ENCODE data around the gene THBD. TPM values are rescaled to one million over a fixed set of nuclear protein-coding genes. Genes with fewer than 3 reads are reported as not detected.

Gene THBD
- total and polyA plus RNA-seq, 2 of the 4 experiments (the other 2 are of a cell fraction), result 0.07 TPM; not detected in 1

GRCh38 chr20:23086056-23086566 is 36.6 kb upstream of the THBD start, which contains the start of gene CD93:
CD93 (minus strand) TSS chr20:23086324; CDS start chr20:23086192, 132 bp downstream.
- no peaks in the 10 kb centered on the region for H3K9me3 ChIP-seq (ENCODE audit: control insufficient read depth, insufficient read depth, low read length)
- H3K18ac ChIP-seq (ENCODE audit: low read depth, low read length), result no peak within 1 kb of the TSS
- no TSS peak for BruUV-seq (replicated peaks)
- ChIA-PET POLR2A (ENCODE audit: unreplicated experiment) (no interaction called here), CTCF (no interaction called here)
- no peak within 1 kb of the TSS for H4K91ac ChIP-seq (ENCODE audit: insufficient read depth, low read depth, low read length)
- ATAC-seq (ENCODE audit: low read depth) (no peak), DNase-seq (peak; percentile 10)
- no peak within 1 kb of the TSS for H3K4me2 ChIP-seq (ENCODE audit: low read depth, low read length)
- no peak within 1 kb of the TSS for H2AK9ac ChIP-seq (replicated peaks; ENCODE audit: low read depth, low read length, poor library complexity)
- in situ Hi-C loops (cut with MboI; ENCODE audit: low sequenced_read_pairs) (loop anchor here (25.0 kb wide), 1 partner anchor 101 kb away; no protein-coding TSS in a partner anchor), dilution Hi-C loops (cut with HindIII; ENCODE audit: low sequenced_read_pairs, unreplicated experiment) (no loop called here), intact Hi-C loops (cut with micrococcal nuclease) (no loop called here)
- H3K79me1 ChIP-seq (ENCODE audit: low read depth in 1 of 2, low read length in 2 of 2), result no peaks in the 10 kb centered on the region
- no peak within 1 kb of the TSS for H2AK5ac ChIP-seq (ENCODE audit: low read depth, low read length)
- H2AFZ ChIP-seq (replicated peaks; ENCODE audit: low read length, poor library complexity), result peak within 1 kb of the TSS; percentile 67
- H2BK5ac ChIP-seq (ENCODE audit: low read depth, low read length, poor library complexity, severe bottlenecking), result no peak within 1 kb of the TSS
- H3K56ac ChIP-seq (ENCODE audit: extremely low read depth, insufficient read depth, low read length), result no peak within 1 kb of the TSS
- H3K14ac ChIP-seq (replicated peaks; ENCODE audit: low read depth, low read length), result no peak within 1 kb of the TSS
- no peak within 1 kb of the TSS for H3K27ac ChIP-seq (ENCODE audit: insufficient read depth, low read length)
- H3K4me1 ChIP-seq (ENCODE audit: control insufficient read depth, insufficient read depth, low read length), result no peaks in the 10 kb centered on the region
- TF ChIP-seq BHLHE40 (IDR thresholded peaks at IDR 0.05; ENCODE audit: low read depth, low read length), result no peak
- no peak for TF ChIP-seq CEBPB (IDR thresholded peaks at IDR 0.05; ENCODE audit: low read depth, low read length)
- TF ChIP-seq NFE2L2 (IDR thresholded peaks at IDR 0.05; ENCODE audit: low read depth, low read length), result no peak
- TF ChIP-seq CHD1 (IDR thresholded peaks at IDR 0.05; ENCODE audit: low read depth, low read length), result no peak
- no peak for TF ChIP-seq MAZ (IDR thresholded peaks at IDR 0.05; ENCODE audit: borderline replicate concordance, low read depth, low read length)
- H3K9me1 ChIP-seq (ENCODE audit: insufficient read depth, low read length), result no peaks in the 10 kb centered on the region
- no peak within 1 kb of the TSS for H3K23ac ChIP-seq (ENCODE audit: low read depth, low read length)
- 72% methylated on average over 11 of the region's 28 CpGs; no CpG with 5 or more reads in 1 of the 2 experiments for WGBS, 2 experiments (ENCODE audit: extremely low coverage in 2 of 2, insufficient read length in 1 of 2)
- H4K8ac ChIP-seq (ENCODE audit: low read depth in 2 of 2, low read length in 2 of 2), result no peak within 1 kb of the TSS
- H3K27me3 ChIP-seq (ENCODE audit: control insufficient read depth, insufficient read depth, low read length), result peaks cover 31% of the 10 kb centered on the region
- no peak within 1 kb of the TSS for H3K4ac ChIP-seq (ENCODE audit: low read depth, low read length)
- H2BK15ac ChIP-seq (ENCODE audit: low read depth, low read length), result no peak within 1 kb of the TSS
- no peak within 1 kb of the TSS for H4K5ac ChIP-seq (ENCODE audit: low read depth, low read length)
- no peaks in the 10 kb centered on the region for H3K36me3 ChIP-seq (ENCODE audit: control insufficient read depth, insufficient read depth, low read length)
- H2BK20ac ChIP-seq (ENCODE audit: low read depth, low read length), result no peak within 1 kb of the TSS
- no peak within 1 kb of the TSS for H3K4me3 ChIP-seq (ENCODE audit: insufficient read depth, low read depth, low read length)
- no peak within 1 kb of the TSS for H2BK120ac ChIP-seq (ENCODE audit: low read depth, low read length)
- no peak within 1 kb of the TSS for H3K9ac ChIP-seq (ENCODE audit: low read depth, low read length)
- no peaks in the 10 kb centered on the region for H4K20me1 ChIP-seq (ENCODE audit: insufficient read depth, low read length)
